GM12872 (cell line): Measurements from ENCODE around the gene PRX.

Source experiments
- TF ChIP-seq, protein P1 (sequence below): IDR thresholded peaks from 3 replicates; pipeline ENCODE4 v1.5.1; 2011; ENCODE audit warnings: low read depth, mild to moderate bottlenecking, low read length, moderate library complexity; ENCODE audit not compliant: insufficient read depth

PRX gene

DNA sequence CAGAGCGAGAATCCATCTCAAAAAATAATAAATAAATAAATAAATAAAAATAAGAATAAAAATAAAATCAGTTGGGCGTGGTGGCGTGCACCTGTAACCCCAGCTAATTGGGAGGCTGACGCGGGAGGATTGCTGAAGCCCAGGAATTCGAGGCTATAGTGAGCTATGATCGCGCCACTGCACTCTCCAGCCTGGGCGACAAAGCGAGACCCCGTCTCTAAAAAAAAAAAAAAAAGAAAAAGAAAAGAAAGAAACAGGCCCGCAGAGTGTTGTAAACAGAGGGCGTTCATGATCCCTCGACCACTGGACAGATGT lies 7.2 kb upstream of the PRX start:
- TF ChIP-seq, protein P1, sequence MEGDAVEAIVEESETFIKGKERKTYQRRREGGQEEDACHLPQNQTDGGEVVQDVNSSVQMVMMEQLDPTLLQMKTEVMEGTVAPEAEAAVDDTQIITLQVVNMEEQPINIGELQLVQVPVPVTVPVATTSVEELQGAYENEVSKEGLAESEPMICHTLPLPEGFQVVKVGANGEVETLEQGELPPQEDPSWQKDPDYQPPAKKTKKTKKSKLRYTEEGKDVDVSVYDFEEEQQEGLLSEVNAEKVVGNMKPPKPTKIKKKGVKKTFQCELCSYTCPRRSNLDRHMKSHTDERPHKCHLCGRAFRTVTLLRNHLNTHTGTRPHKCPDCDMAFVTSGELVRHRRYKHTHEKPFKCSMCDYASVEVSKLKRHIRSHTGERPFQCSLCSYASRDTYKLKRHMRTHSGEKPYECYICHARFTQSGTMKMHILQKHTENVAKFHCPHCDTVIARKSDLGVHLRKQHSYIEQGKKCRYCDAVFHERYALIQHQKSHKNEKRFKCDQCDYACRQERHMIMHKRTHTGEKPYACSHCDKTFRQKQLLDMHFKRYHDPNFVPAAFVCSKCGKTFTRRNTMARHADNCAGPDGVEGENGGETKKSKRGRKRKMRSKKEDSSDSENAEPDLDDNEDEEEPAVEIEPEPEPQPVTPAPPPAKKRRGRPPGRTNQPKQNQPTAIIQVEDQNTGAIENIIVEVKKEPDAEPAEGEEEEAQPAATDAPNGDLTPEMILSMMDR: no peak

- TF ChIP-seq, protein P1: no peak
Measured at GRCh38 chr19:40419780-40420179, 6.6 kb upstream of the PRX start.

DNA sequence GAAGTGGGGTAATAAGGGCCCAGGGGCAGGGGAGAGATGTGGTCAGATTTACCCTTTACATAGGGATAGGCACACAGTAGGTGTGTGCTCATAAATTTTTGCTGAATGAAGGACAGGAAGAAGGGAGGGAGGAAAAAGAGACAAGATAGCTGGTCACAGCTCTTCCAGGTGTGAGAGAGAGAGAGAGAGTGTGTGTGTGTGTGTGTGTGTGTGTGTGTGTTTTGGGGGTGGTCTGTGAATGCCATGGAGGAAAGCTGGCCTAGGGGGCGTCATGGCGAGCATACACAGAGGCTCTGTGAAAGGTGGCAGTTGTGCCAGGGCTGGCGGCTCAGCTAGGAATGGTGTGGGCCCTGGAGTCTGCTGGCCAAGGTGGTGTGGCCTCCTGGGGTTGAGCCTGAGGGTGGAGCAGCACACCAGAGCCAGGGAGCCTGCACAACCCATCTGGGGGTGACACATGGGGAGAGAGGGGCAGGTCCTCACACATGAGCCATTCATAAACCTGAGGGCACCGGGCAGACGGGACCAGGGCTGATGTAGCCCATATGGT lies 6.0 kb upstream of the PRX start:
- TF ChIP-seq, protein P1: no peak

DNA sequence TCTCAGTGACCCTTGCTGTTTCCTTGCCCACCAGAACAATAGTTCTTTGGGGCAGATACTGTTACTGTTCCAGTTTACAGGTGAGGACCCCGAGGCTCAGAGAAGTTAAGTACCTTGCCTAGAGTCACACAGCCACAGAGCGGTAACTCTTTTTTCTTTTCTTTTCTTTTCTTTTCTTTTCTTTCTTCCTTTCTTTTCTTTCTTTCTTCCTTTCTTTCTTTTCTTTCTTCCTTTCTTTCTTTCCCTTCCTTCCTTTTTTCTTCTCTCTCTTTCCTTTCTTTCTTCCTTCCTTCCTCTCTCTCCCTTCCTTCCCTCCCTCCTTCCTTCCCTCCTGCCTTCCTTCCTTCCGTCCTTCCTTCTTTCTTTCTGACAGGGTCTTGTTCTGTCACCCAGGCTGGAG lies 4.9 kb upstream of the PRX start:
- TF ChIP-seq, protein P1: no peak

- TF ChIP-seq, protein P1: no peak
Measured at GRCh38 chr19:40417643-40417981, 4.4 kb upstream of the PRX start.

- TF ChIP-seq, protein P1: no peak
Measured at GRCh38 chr19:40416918-40417642, 3.9 kb upstream of the PRX start.

DNA sequence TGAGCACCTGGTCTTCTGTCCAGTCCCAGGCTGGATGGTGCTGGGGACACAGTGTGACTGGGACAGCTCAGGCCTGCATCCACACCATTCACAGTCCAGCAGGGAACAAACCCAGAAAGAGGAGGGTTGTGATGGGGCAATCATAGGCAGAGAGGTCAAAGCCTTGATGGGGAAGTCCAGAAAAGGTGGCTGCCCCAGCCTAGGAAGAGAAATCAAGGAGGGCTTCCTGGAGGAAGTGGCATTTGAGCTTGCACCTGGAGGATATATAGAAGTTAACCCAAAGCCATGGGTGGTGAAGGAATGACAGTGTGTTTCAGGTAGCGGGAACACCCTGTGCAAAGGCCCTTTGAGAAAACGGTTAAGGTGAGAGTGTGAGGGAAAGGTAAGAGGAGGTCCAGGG lies 2.6 kb upstream of the PRX start:
- TF ChIP-seq, protein P1: no peak
